IMR-90 (cell line): ENCODE data around the gene ZNF783.
"Not testable (repeated sequence)": the region's sequence is repeated elsewhere in the genome, so short reads cannot be mapped to it uniquely, and the experiment has no call there.

ENCODE experiments used
- CTCF ChIP-seq: conservative IDR thresholded peaks from 2 replicates; pipeline ENCODE4 v1.5.1; 2012; ENCODE audit warnings: mild to moderate bottlenecking, low read depth, low read length, improper control_type of control experiment
- MAFK ChIP-seq: IDR thresholded peaks from 2 replicates; pipeline ENCODE4 v1.6.1; 2012; ENCODE audit warnings: low read depth, low read length, improper control_type of control experiment
- MXI1 ChIP-seq: IDR thresholded peaks from 2 replicates; pipeline ENCODE4 v1.6.1; 2012; ENCODE audit warnings: low read depth, mild to moderate bottlenecking, low read length, moderate library complexity, borderline replicate concordance
- POLR2A ChIP-seq: IDR thresholded peaks from 2 replicates; pipeline ENCODE4 v1.6.1; 2012; ENCODE audit warnings: mild to moderate bottlenecking, low read depth, low read length
- RAD21 ChIP-seq: IDR thresholded peaks from 2 replicates; pipeline ENCODE4 v1.6.1; 2012; ENCODE audit warnings: low read length, improper control_type of control experiment
- RFX5 ChIP-seq: IDR thresholded peaks from 2 replicates; pipeline ENCODE4 v1.8.0; 2012; ENCODE audit warnings: low read depth, mild to moderate bottlenecking, low read length, moderate library complexity
- SMC3 ChIP-seq: fragments of 150-350 bp; IDR thresholded peaks from 2 replicates; pipeline ENCODE4 v1.6.1; 2016; ENCODE audit warnings: low read depth, mild to moderate bottlenecking, antibody characterized with exemption, low read length, moderate library complexity

- not testable (repeated sequence) for TF ChIP-seq POLR2A, SMC3, RAD21, CTCF, MXI1, RFX5, MAFK
Measured at GRCh38 chr7:149321125-149321905, 59.3 kb downstream of the ZNF783 start.
